ENCODE measurements around the gene GLT8D1.

Gene GLT8D1

GRCh38 chr3:52712291-52713212, 7.0 kb upstream of the GLT8D1 start:
- TF ChIP-seq CTCF (IDR thresholded peaks at IDR 0.05; ENCODE audit: low read depth, low read length, missing control alignments) = no peak
- DNase-seq (ENCODE audit: low read depth) = no peak
- H3K4me3 ChIP-seq (ENCODE audit: low read depth, low read length) = no peak overlapping the region
- in situ Hi-C loops (cut with HindIII; ENCODE audit: low sequenced_read_pairs) = no loop called here

GRCh38 chr3:52710512-52710911, 4.9 kb upstream of the GLT8D1 start:
- TF ChIP-seq CTCF (IDR thresholded peaks at IDR 0.05; ENCODE audit: low read depth, low read length, missing control alignments) = no peak
- no peak for DNase-seq (ENCODE audit: low read depth)
- in situ Hi-C loops (cut with HindIII; ENCODE audit: low sequenced_read_pairs) = no loop called here
- no peak overlapping the region for H3K4me3 ChIP-seq (ENCODE audit: low read depth, low read length)

- TF ChIP-seq CTCF (IDR thresholded peaks at IDR 0.05; ENCODE audit: low read depth, low read length, missing control alignments) = no peak
- in situ Hi-C loops (cut with HindIII; ENCODE audit: low sequenced_read_pairs) = no loop called here
- peak overlapping the region; percentile 65 for H3K4me3 ChIP-seq (ENCODE audit: low read depth, low read length)
- DNase-seq (ENCODE audit: low read depth) = no peak
Observed at GRCh38 chr3:52707585-52707984, 2.0 kb upstream of the GLT8D1 start.

- peak overlapping the region; percentile 65 for H3K4me3 ChIP-seq (ENCODE audit: low read depth, low read length)
- no peak for DNase-seq (ENCODE audit: low read depth)
- in situ Hi-C loops (cut with HindIII; ENCODE audit: low sequenced_read_pairs) = no loop called here
- TF ChIP-seq CTCF (IDR thresholded peaks at IDR 0.05; ENCODE audit: low read depth, low read length, missing control alignments) = no peak
Observed at GRCh38 chr3:52705438-52705687, 228 bp downstream of the GLT8D1 start.

GRCh38 chr3:52704611-52705437, 767 bp downstream of the GLT8D1 start:
- in situ Hi-C loops (cut with HindIII; ENCODE audit: low sequenced_read_pairs) = no loop called here
- TF ChIP-seq CTCF (IDR thresholded peaks at IDR 0.05; ENCODE audit: low read depth, low read length, missing control alignments) = no peak
- peak overlapping the region; percentile 65 for H3K4me3 ChIP-seq (ENCODE audit: low read depth, low read length)
- no peak for DNase-seq (ENCODE audit: low read depth)

GRCh38 chr3:52703341-52703740, 2.2 kb downstream of the GLT8D1 start:
- in situ Hi-C loops (cut with HindIII; ENCODE audit: low sequenced_read_pairs) = no loop called here
- no peak for TF ChIP-seq CTCF (IDR thresholded peaks at IDR 0.05; ENCODE audit: low read depth, low read length, missing control alignments)
- no peak for DNase-seq (ENCODE audit: low read depth)
- no peak overlapping the region for H3K4me3 ChIP-seq (ENCODE audit: low read depth, low read length)
